ENCODE data around the gene GSX1.
A peak's percentile ranks its signal among the peaks of the same experiment; 100 is the strongest.
"Not testable (repeated sequence)": the region's sequence is repeated elsewhere in the genome, so short reads cannot be mapped to it uniquely, and the experiment has no call there.

The GSX1 gene

GRCh38 chr13:27792393-27793218 is at the start of gene GSX1:
Gene GSX1 (plus strand): TSS chr13:27792483. CDS start chr13:27792691, 208 bp downstream.
- no peak for DNase-seq

- DNase-seq: no peak
Measured at GRCh38 chr13:27744801-27745200, 47.5 kb upstream of the GSX1 start.

GRCh38 chr13:27745301-27745700 is 47.0 kb upstream of the GSX1 start:
- no peak for DNase-seq

GRCh38 chr13:27748143-27748542 is 44.1 kb upstream of the GSX1 start:
- DNase-seq: not testable (repeated sequence)

GRCh38 chr13:27751953-27752532 is 40.2 kb upstream of the GSX1 start:
- DNase-seq: no peak

- DNase-seq: no peak
Measured at GRCh38 chr13:27765650-27766049, 26.6 kb upstream of the GSX1 start.

- DNase-seq: no peak
Measured at GRCh38 chr13:27770809-27771208, 21.5 kb upstream of the GSX1 start.

GRCh38 chr13:27772651-27773425 is 19.4 kb upstream of the GSX1 start:
- no peak for DNase-seq

GRCh38 chr13:27774169-27774568 is 18.1 kb upstream of the GSX1 start:
- no peak for DNase-seq

GRCh38 chr13:27774651-27775050 is 17.6 kb upstream of the GSX1 start:
- DNase-seq: no peak

GRCh38 chr13:27775943-27776342 is 16.3 kb upstream of the GSX1 start:
- no peak for DNase-seq

GRCh38 chr13:27782151-27782550 is 10.1 kb upstream of the GSX1 start:
- no peak for DNase-seq

- peak; percentile 16 for DNase-seq
Measured at GRCh38 chr13:27783111-27783510, 9.2 kb upstream of the GSX1 start.

- DNase-seq: no peak
Measured at GRCh38 chr13:27788271-27788670, 4.0 kb upstream of the GSX1 start.

GRCh38 chr13:27789153-27789494 is 3.2 kb upstream of the GSX1 start:
- no peak for DNase-seq

- DNase-seq: peak; percentile 4
Measured at GRCh38 chr13:27789495-27790303, 2.6 kb upstream of the GSX1 start.

- peak; percentile 5 for DNase-seq
Measured at GRCh38 chr13:27790523-27790922, 1.8 kb upstream of the GSX1 start.

GRCh38 chr13:27791146-27791900 is 960 bp upstream of the GSX1 start:
- no peak for DNase-seq

GRCh38 chr13:27791901-27792392 is 336 bp upstream of the GSX1 start:
- no peak for DNase-seq

- DNase-seq: no peak
Measured at GRCh38 chr13:27793507-27794367, 1.5 kb downstream of the GSX1 start.

GRCh38 chr13:27794368-27794691 is 2.0 kb downstream of the GSX1 start:
- no peak for DNase-seq
